NCI-H446 treated with DMSO at 0.1 percent for 48 hours (cell line): Measurements from ENCODE around the gene PALMD.

Experiments
- DNase-seq: peaks from one replicate; lab custom pipeline; 2025; lab: John Stamatoyannopoulos, UW

The PALMD gene, protein sequence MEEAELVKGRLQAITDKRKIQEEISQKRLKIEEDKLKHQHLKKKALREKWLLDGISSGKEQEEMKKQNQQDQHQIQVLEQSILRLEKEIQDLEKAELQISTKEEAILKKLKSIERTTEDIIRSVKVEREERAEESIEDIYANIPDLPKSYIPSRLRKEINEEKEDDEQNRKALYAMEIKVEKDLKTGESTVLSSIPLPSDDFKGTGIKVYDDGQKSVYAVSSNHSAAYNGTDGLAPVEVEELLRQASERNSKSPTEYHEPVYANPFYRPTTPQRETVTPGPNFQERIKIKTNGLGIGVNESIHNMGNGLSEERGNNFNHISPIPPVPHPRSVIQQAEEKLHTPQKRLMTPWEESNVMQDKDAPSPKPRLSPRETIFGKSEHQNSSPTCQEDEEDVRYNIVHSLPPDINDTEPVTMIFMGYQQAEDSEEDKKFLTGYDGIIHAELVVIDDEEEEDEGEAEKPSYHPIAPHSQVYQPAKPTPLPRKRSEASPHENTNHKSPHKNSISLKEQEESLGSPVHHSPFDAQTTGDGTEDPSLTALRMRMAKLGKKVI

DNA sequence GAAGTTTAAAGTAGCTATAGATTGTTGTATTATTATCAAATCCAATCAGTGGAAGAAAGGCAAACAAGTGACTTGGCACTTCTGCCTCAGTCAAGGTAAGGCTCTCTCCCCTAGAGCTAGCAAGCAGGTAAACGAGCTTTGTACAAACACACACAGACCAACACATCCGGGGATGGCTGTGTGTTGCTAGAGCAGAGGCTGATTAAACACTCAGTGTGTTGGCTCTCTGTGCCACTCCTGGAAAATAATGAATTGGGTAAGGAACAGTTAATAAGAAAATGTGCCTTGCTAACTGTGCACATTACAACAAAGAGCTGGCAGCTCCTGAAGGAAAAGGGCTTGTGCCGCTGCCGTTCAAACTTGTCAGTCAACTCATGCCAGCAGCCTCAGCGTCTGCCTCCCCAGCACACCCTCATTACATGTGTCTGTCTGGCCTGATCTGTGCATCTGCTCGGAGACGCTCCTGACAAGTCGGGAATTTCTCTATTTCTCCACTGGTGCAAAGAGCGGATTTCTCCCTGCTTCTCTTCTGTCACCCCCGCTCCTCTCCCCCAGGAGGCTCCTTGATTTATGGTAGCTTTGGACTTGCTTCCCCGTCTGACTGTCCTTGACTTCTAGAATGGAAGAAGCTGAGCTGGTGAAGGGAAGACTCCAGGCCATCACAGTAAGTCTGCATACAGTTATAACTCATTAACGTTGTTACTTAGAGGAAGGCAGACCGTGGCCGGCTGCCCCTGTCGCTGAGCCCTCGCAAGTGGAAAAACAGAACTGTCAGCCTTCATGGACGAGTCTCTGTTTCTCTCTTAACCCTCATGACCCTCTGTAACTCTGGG is at the start of gene PALMD:
Gene PALMD (plus strand): TSS at position 415 of the 833 bp plus-strand sequence. CDS start 205 bp downstream, at position 620.
- peak; percentile 88 for DNase-seq

DNA sequence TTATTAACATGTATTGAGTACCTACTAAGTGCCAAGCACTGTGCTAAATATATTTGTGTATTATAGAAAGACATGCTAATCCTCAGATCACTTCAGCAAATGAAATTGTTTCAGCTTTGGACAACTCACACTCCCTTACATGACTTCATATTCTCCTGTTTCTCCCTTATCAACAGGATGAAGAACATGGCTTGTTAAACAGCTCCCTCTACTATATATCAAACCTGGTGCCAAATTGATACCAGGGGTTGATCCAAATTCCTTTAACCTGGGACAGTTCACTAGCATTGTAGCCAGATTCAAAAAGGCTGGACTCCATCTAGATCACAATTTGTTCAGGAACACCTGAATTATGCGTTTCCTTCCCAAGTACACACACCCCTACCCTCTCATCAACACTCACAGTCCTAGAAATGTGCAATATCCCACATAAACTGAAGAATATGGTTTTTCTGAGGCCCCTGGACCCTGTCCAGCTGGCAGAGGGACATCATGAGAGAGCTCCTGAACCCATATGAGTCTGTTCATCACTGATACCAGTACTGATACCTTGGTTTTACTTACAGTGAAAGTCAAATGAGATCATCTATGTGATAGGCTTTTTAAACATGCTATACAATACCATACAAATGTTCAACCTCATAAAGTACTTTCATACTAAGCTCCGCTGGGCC is 47.0 kb upstream of the PALMD start:
- no peak for DNase-seq

DNA sequence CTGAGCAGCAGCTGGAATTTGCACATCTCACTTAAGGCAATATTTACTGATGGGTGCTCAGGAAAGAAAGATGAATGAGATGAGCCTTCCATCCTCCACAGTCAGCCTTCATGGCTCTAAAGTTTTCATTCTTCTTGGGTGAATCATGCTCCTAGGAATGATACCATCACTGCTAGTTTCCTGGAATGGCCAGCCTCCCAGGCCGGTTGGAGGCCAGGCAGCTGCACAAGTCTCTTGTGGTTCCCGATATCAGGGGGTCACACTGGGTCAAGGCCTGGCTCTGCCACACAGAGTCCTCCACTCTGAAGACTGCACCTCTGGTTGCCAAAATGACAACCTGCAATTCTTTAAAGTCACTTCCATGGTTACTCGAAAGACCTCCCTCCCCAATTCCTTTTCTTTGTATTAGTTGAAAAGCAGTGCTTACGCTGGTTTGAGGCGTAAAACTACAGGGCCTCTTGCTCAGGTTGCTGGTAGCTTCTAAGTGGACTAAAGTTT is 46.2 kb upstream of the PALMD start:
- no peak for DNase-seq

DNA sequence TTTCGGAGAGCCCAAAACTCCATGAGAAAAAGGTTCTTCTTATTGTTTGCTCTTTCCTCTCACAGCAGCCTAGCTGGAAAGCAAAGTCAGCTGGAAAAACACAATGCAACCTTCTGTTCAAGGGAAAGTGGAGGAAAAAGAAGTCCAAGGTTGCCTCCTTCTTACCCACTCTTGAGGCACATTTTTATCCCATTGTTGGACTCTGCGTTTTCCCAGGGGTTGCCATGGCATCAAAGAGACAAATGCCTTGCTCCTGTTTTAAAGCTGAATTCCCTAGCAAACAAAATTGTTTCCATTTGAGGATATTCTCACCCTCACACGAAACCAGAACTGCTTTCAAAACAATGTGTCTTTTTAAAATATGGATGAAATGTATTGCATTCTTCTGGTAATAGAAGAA is 45.1 kb upstream of the PALMD start:
- no peak for DNase-seq

DNA sequence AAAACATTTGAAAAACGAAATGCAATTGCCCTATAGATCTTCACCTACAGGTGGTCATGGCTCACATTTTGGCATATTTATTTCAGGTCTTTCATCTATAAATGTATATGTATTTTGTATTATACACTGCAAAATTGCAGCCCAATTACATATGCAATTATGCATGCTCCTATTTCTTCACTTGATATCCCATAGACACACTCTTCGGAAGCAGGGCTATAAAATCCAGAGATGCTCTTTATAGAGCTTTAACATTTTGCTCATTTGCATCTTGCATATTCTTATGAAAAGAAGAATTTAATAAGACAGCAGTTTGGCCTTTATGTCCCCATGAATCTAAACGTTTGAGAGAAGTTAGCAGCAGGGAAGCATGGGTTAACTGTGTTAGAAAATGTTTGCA is 44.7 kb upstream of the PALMD start:
- no peak for DNase-seq

DNA sequence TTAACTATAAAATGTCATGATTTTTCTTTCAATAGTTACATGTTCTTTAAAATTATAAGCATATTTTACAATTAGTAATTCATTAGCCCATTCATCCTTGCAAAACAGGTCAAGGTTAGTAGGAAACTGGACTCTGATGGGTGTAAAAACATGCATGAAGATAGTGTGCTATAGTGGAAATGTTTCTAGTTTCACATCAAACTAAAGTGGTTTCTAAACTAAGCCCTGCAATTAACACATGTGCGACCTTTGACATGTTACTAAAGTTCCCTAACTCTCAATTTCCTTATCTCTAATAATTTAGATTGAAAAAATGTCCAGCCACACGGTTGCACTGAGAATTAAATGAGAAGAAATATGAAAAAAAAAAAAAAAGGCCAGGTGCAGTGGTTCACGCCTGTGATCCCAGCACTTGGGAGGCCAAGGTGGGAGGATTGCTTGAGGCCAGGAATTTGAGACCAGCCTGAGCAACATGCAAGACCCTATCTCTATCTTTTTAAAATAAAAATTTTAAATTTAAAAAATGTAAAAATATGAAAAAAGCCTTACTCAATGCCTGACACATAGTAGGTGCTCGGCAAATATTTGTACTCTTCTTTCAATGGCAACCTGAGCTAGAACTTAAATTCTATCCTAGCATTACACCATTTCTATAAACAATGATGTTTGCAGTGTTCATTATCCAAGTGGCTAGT is 44.1 kb upstream of the PALMD start:
- no peak for DNase-seq

DNA sequence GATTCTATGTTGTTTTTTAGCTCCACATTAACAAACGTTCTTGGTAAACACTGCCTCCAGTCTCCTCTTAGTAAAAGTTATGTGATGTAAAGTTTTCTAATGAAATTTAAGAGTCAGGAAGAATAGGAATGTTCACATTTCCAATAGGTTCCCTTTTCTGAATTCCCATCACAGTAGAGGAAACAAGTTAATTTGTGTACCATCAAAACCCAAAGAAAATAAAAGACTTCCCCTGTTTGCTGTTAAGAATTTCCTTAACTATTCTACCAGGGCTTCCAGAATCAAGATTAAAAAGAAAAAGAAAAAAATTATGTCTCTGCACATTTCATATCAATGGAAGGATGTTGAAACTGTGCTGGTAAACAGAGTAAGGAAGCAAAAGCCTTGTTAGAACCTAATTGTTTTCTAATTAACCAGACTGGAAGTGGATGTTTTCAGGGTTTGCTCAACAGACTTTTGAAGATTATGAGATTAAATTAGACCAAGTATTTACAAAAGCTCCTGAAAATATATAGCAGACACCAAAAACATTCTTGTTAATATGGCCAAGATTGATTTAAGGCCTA is 43.4 kb upstream of the PALMD start:
- no peak for DNase-seq

DNA sequence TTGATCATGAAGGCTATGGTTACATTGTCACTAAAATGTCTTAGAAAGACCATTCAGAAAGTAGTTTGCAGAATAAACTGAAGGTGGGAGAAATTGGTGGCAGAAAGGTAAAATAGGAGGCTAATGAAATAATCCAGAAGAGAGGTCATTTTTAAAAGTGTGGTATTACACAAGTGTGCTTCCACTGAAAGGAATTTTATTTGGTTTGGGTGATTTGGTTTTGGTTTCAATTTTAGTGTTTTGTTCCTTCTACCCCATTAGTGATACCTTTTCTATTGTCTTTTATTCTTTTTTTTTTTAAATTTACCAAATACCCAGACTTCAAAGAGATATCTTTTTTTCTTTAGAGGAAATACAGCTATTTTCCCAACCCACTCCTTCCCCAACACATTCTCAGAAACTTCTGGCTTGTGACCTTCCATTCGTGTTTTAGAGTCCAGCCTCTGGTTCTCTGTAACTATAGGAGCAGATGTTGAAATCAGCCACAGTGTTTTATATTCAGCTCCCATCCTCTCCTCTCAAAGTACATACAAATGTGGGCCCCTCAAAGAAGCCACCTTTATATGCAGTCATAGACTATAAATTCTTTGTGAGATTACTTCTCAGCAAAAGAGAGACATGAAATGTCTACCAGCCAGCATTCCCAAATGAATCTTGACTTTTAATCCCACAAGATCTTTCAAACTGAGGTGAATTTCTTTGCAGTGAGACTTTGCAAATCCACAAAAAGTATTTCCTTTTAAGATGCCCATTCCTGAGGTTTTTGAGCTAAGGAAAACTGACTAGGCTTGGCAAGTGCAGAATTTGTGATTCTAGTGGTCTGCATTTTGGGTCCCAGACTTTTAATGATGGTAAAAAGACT is 42.0 kb upstream of the PALMD start:
- DNase-seq = no peak

DNA sequence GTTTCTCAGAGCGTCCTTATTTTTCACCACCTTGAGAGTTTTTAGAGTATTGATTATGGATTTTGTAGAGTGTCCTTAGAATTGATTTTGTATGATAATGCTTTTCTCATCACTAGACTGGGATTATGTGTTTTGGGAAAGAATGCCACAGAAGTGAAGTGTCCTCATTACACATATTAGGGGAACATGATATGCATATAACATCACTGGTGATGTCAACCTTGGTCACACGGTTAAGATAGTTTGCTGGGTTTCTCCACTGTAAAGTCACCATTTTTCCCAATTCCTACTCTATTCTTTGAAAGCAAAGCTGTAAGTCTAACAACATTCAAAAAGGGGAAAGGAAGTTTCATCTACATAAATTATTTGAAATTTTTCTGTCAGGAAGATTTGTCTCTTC is 39.6 kb upstream of the PALMD start:
- DNase-seq = no peak

DNA sequence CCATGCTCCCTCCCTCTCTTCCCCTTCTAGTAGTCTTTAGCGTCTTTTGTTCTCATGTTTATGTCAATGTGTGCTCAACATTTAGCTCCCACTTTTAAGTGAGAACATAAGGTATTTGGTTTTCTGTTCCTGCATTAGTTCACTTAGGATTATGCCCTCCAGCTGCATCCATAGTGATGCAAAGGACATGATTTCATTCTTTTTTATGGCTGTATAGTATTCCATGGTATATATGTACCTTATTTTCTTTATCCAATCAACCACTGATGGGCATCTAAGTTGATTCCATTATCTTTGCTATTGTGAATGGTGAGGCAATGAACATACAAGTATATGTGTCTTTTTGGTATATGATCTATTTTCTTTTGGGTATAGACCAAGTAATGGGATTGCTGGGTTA is 38.3 kb upstream of the PALMD start:
- no peak for DNase-seq

DNA sequence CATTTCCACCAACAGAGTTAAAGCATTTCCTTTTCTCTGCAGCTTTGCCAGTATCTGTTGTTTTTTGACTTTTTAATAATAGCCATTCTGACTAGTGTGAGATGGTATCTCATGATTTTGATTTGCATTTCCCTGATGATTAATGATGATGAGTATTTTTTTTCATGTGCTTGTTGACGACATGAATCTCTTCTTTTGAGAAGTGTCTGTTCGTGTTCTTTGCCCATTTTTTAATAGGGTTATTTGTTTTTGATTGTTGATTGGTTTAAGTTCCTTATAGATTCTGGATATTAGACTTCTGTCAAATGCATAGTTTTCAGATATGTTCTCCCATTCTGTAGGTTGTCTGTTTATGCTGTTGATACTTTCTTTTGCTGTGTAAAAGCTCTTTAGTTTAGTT is 37.9 kb upstream of the PALMD start:
- DNase-seq = no peak

DNA sequence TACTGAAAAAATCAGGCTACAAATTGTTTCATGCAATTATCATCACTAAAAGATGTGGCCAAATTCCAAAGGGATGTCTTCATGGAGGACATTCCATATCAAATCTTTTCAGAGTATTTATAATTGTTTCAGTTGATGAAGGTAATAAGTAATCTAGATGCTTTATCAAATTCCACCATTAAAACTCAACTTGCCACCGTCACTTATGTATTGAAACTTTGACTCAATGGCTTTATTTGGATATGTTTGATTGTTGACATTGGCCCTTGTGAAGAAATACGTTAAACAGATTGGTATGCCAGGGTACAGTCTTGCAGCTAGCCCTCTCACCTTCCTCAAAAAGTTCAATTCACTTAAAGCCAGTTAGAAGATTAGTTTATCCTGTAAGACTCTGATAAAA is 32.2 kb upstream of the PALMD start:
- DNase-seq = no peak

DNA sequence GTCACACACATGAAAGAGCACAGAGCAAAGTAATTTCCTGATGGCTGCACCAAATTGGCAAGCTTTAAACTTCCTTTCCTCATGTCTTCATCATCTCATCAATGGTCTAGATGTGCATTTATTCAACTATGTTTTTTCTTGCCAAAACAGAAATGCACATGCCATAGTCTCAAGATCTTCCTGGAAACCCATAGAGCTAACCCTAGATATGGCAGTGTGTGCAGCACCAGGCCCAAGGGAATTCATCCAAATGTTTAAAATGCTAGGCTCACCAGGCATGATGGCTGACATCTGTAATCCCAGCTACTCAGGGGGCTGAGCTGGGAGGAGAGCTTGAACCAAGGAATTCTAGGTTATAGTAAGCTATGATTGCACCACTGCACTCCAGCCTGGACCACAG is 31.2 kb upstream of the PALMD start:
- no peak for DNase-seq

DNA sequence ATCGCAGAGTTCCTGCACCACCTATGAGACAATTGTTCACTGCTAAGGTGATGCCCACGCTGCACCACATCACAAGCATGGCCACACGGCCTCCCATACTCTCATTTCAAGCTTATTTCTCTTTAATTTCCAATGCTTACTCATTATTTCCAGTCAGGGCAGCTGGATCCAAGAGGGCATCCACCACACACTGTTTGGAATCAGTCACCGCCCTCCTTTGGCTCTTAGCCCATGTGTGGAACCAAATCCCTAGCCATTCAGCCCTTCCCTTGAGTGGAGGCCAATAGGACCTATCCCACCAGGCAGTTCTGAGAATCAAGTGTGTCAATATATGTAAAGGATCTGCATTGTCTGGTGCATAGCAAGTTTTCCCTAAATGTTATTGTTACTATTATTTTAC is 26.3 kb upstream of the PALMD start:
- DNase-seq = no peak

DNA sequence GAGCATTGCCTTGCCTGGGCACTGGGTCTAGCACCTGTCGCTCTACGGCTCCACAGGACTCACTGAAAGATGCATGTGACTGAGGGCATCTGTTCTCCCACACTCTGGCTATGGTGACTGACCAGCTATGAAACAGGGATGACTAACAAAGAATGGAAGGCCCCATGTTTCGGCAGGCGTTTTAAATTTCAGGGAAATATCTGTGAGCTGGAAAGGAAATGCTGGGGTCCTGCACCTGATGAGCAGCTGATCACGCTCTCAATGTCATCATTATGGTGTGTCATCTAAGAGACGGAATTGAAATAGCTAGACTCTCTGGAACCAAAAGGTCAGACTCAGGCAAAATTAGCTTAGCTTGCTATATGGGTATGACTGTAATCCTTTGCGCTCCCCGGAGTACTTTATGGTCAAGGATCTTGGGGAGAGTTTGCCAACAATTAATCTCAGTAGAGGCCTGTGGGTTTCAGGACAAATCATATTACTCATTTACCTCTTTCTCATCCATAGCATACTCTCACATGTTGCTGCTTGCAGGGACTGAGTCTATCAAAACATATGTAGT is 24.5 kb upstream of the PALMD start:
- no peak for DNase-seq

DNA sequence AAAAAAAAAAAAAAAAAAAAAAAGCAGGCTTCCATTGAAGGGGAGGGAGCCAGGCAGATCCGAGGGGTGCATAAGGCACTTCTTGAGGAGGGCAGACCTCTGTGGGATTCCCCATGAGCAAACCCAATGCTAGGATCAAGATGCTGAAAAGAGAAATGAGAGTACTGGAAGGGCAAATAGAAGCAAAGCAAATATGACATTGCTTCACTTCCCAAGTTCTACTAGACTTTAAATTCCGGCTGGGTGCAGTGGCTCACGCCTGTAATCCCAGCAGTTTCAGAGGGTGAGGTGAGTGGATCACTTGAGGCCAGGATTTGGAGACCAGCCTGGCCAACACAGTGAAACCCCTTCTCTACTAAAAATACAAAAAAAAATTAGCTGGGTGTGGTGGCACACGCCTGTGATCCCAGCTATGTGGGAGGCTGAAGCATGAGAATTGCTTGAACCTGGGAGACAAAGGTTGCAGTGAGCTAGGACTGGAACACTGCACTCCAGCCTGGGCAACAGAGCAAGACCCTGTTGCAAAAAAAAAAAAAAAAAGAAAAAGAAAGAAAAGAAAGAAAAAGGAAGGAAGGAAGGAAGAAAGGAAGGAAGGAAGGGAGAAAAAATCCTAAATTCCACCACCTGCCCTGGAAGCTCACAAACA is 23.1 kb upstream of the PALMD start:
- DNase-seq = no peak

DNA sequence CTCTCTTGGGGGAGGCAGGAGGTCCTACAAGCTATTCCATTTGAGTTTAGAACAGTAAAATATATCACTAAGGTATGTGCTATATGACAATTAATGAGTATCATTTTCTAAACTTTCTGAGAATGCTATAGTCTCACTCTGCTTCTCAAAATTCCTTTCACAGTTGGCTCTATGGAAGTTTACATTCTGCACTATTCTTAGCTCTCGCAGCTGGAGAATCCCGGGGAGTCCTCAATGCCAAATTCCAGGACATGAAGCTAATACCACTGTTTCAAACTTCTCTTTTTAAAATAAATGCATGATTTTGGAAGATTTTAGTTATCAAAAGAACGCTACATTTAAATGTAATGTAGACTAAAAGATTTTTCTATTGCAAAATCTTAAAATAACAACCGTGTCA is 22.4 kb upstream of the PALMD start:
- DNase-seq = no peak

DNA sequence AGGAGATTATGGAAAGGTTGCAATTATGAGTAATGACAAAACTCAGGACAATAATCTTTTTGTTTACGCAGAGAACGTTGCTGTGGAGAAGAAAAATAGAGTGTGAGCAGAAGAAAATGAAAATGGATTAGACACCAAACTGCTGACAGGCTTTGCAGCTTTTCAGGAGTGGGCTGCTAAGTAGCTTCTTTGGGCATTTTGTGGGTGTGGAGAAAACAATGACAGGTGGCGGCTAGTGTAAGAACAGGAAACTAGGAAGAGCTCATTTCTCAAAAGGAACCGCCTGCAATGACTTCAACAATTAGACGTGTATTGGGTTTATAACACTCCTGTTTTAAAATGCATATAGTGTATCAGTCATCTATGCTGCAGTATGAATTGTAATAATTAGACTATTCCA is 18.3 kb upstream of the PALMD start:
- DNase-seq = no peak

DNA sequence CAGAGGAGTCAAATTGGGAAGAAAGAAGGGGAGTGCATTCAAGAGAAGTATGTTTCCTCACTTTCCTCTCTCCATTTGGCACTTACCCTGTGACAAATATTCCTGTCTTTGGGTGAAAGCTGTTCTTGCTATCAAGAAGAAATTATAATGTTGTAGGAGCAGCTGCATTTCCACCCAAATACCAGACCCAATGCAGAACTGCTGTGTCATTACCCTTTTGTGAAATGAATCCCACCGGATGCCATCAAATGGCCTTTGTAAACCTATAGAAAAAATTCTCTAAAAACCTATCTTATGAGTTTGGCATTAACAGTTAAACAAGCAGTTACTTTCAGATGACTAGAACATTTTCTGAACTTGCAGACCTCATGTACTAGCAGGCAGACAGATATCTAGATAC is 16.7 kb upstream of the PALMD start:
- no peak for DNase-seq
